Loucy (cell line): Measurements from ENCODE around the gene CHST14.

Source experiments
- CTCF ChIP-seq: fragments of 200-600 bp; sonication (generic); conservative IDR thresholded peaks from 2 replicates; pipeline ENCODE4 v1.5.1; 2014; ENCODE audit warnings: mild to moderate bottlenecking, antibody characterized with exemption, low read length
- EZH2phosphoT487 ChIP-seq: fragments of 200-600 bp; IDR thresholded peaks from 2 replicates; pipeline ENCODE4 v1.6.1; 2018; ENCODE audit warnings: antibody characterized with exemption, mild to moderate bottlenecking, moderate library complexity, borderline replicate concordance

- TF ChIP-seq CTCF (no peak), EZH2phosphoT487 (no peak)
Measured at GRCh38 chr15:40516322-40516721, 45.5 kb downstream of the CHST14 start.
